NCI-H2196 (cell line): Measurements from ENCODE around the gene TNFRSF14.

Source experiments
- DNase-seq: peaks from one replicate; lab custom pipeline; 2025; ENCODE audit not compliant: unreplicated experiment; lab: John Stamatoyannopoulos, UW

The TNFRSF14 gene

GRCh38 chr1:2611621-2612437, 55.7 kb downstream of the TNFRSF14 start:
- no peak for DNase-seq

GRCh38 chr1:2612591-2613365, 56.6 kb downstream of the TNFRSF14 start:
- no peak for DNase-seq
